Liver (tissue), 3 donors: ENCODE data around the gene CELSR1.

Source experiments
- CTCF ChIP-seq: fragments of 150-350 bp; IDR thresholded peaks from 2 replicates; pipeline ENCODE4 v1.5.1; 2017; ENCODE audit warnings: improper control_type of control experiment, low read depth, low read length; ENCODE audit not compliant: missing input control
- REST ChIP-seq: IDR thresholded peaks from 2 replicates; pipeline ENCODE4 v1.6.1; 2016; ENCODE audit warnings: antibody characterized with exemption, mild to moderate bottlenecking
- RXRA ChIP-seq, 2 donors: IDR thresholded peaks; 2 replicates each; pipeline ENCODE4 v1.6.1; 2017 to 2018; ENCODE audit warnings: antibody characterized with exemption in 2 of 2, mild to moderate bottlenecking in 1 of 2
- ZBTB33 ChIP-seq: IDR thresholded peaks from 2 replicates; pipeline ENCODE4 v1.6.1; 2016; ENCODE audit warnings: antibody characterized with exemption
- donor health status: healthy.
- donor health status: healthy.

- TF ChIP-seq CTCF, result no peak
- TF ChIP-seq ZBTB33, result no peak
- TF ChIP-seq REST, result no peak
- no peak for TF ChIP-seq RXRA (IDR thresholded peaks at IDR 0.05)
Observed at GRCh38 chr22:46351767-46352166, 185.7 kb downstream of the CELSR1 start.
